Measurements from ENCODE around the gene CDK14. TPM values are rescaled to one million over a fixed set of nuclear protein-coding genes. Genes with fewer than 3 reads are reported as not detected.

CDK14 gene
- total RNA-seq, 1 donor from 2014 or later = 19.5 TPM

- no peak for DNase-seq (ENCODE audit: low read depth, low spot score)
Measured at GRCh38 chr7:90677486-90678404, 81.6 kb downstream of the CDK14 start.

GRCh38 chr7:90678986-90679385, 82.9 kb downstream of the CDK14 start:
- DNase-seq (ENCODE audit: low read depth, low spot score) = no peak

GRCh38 chr7:90680484-90680883, 84.4 kb downstream of the CDK14 start:
- no peak for DNase-seq (ENCODE audit: low read depth, low spot score)

GRCh38 chr7:90681336-90682022, 85.4 kb downstream of the CDK14 start:
- DNase-seq (ENCODE audit: low read depth, low spot score) = no peak

- no peak for DNase-seq (ENCODE audit: low read depth, low spot score)
Measured at GRCh38 chr7:90686146-90686545, 90.0 kb downstream of the CDK14 start.

- no peak for DNase-seq (ENCODE audit: low read depth, low spot score)
Measured at GRCh38 chr7:90688810-90689209, 92.7 kb downstream of the CDK14 start.

GRCh38 chr7:90689260-90689659, 93.1 kb downstream of the CDK14 start:
- no peak for DNase-seq (ENCODE audit: low read depth, low spot score)

GRCh38 chr7:90690159-90690858, 94.2 kb downstream of the CDK14 start:
- DNase-seq (ENCODE audit: low read depth, low spot score) = no peak

GRCh38 chr7:90692396-90692795, 96.3 kb downstream of the CDK14 start:
- peak; percentile 40 for DNase-seq (ENCODE audit: low read depth, low spot score)

GRCh38 chr7:90692947-90693346, 96.8 kb downstream of the CDK14 start:
- DNase-seq (ENCODE audit: low read depth, low spot score) = no peak

- DNase-seq (ENCODE audit: low read depth, low spot score) = no peak
Measured at GRCh38 chr7:90693939-90694338, 97.8 kb downstream of the CDK14 start.

- no peak for DNase-seq (ENCODE audit: low read depth, low spot score)
Measured at GRCh38 chr7:90698616-90699015, 102.5 kb downstream of the CDK14 start.

- DNase-seq (ENCODE audit: low read depth, low spot score) = no peak
Measured at GRCh38 chr7:90701021-90701420, 104.9 kb downstream of the CDK14 start.

- DNase-seq (ENCODE audit: low read depth, low spot score) = no peak
Measured at GRCh38 chr7:90701771-90702170, 105.7 kb downstream of the CDK14 start.

GRCh38 chr7:90705391-90706071, 109.4 kb downstream of the CDK14 start:
- no peak for DNase-seq (ENCODE audit: low read depth, low spot score)

GRCh38 chr7:90706072-90706716, 110.1 kb downstream of the CDK14 start:
- DNase-seq (ENCODE audit: low read depth, low spot score) = no peak

GRCh38 chr7:90708841-90709317, 112.8 kb downstream of the CDK14 start:
- no peak for DNase-seq (ENCODE audit: low read depth, low spot score)

- no peak for DNase-seq (ENCODE audit: low read depth, low spot score)
Measured at GRCh38 chr7:90709501-90710465, 113.7 kb downstream of the CDK14 start.

- no peak for DNase-seq (ENCODE audit: low read depth, low spot score)
Measured at GRCh38 chr7:90710466-90710850, 114.3 kb downstream of the CDK14 start.

GRCh38 chr7:90713628-90714027, 117.5 kb downstream of the CDK14 start:
- DNase-seq (ENCODE audit: low read depth, low spot score) = no peak
